Esophagus muscularis mucosa (tissue), 4 donors: ENCODE results near the gene PHACTR4. TPM values are rescaled to one million over a fixed set of nuclear protein-coding genes. Genes with fewer than 3 reads are reported as not detected.

Source experiments
- DNase-seq: peaks from one replicate; pipeline ENCODE4 v3.0.0-alpha.2; 2017; ENCODE audit errors: extremely low spot score
- H3K27ac ChIP-seq, 4 donors: fragments of 200-600 bp; sonication (generic); replicated peaks in 1 of 4; 1 replicate in 3 of 4; 2 replicates in 1 of 4; pipeline ENCODE4 v1.5.1; 2016 to 2019; ENCODE audit warnings: mild to moderate bottlenecking in 1 of 4
- H3K27me3 ChIP-seq, 4 donors: fragments of 200-600 bp; sonication (generic); one replicate each; pipeline versions ENCODE4 v1.5.1 to v1.6.0; 2016 to 2019
- H3K36me3 ChIP-seq, 4 donors: fragments of 200-600 bp; sonication (generic); one replicate each; pipeline ENCODE4 v1.5.1; 2016 to 2019
- H3K4me1 ChIP-seq, 4 donors: fragments of 200-600 bp; sonication (generic); one replicate each; pipeline ENCODE4 v1.5.1; 2016 to 2019
- H3K4me3 ChIP-seq, 4 donors: fragments of 200-600 bp; sonication (generic); 1 replicate in 2 of 4; 2 replicates in 2 of 4; pipeline ENCODE4 v1.5.1; 2016 to 2019; ENCODE audit warnings: mild to moderate bottlenecking in 4 of 4, moderate library complexity in 1 of 4
- H3K9me3 ChIP-seq, 4 donors: fragments of 200-600 bp; sonication (generic); 1 replicate in 3 of 4; 2 replicates in 1 of 4; pipeline ENCODE4 v1.5.1; 2016 to 2019
- CTCF ChIP-seq, 3 experiments: fragments of 200-600 bp in 2 of 3; fragments of 450-650 bp in 1 of 3; sonication (generic) in 2 of 3; IDR thresholded peaks; one replicate each; pipeline ENCODE4 v1.5.1; 2017 to 2019; ENCODE audit warnings: antibody characterized with exemption in 3 of 3, mild to moderate bottlenecking in 2 of 3, moderate library complexity in 1 of 3
- EP300 ChIP-seq: sonication (generic); formaldehyde crosslinking; IDR thresholded peaks from one replicate; pipeline ENCODE4 v1.6.1; 2017; ENCODE audit warnings: antibody characterized with exemption
- POLR2A ChIP-seq: fragments of 450-650 bp; IDR thresholded peaks from one replicate; pipeline ENCODE4 v1.6.1; 2017; ENCODE audit warnings: antibody characterized with exemption, moderate library complexity, mild to moderate bottlenecking, low read depth
- POLR2AphosphoS5 ChIP-seq, 2 donors: sonication (generic); formaldehyde crosslinking; IDR thresholded peaks; one replicate each; pipeline ENCODE4 v1.6.1; 2017; ENCODE audit warnings: antibody characterized with exemption in 2 of 2
- WGBS: methylation state at CpG from one replicate; pipeline ENCODE4 v1.1.5; 2018; 5-methylcytosine and 5-hydroxymethylcytosine counted together
- intact Hi-C: fragments of 100-400 bp; cut with DNase I; formaldehyde crosslinking; loops from one replicate; pipeline ENCODE4 v1.15.1; 2023
- total RNA-seq, 4 donors: library from RNA; depleted of rRNA; stranded (reverse); fragments of >200 nt; gene quantifications; one replicate each; pipeline versions ENCODE4 v1.1.0 to v1.2.1, GENCODE V29; 2016

PHACTR4 gene
- total RNA-seq, 4 donors from 2014 or later, result 21.0 to 32.4 (median 27.7) TPM

GRCh38 chr1:28516518-28516956 lies 147.0 kb downstream of the PHACTR4 start:
- peaks cover 9 to 37% (median 24%) of the 10 kb centered on the region in 4 donors for H3K4me1 ChIP-seq
- H3K36me3 ChIP-seq, result peaks cover 19 to 46% (median 39%) of the 10 kb centered on the region in 4 donors
- no peak overlapping the region for H3K4me3 ChIP-seq
- no peaks in the 10 kb centered on the region for H3K27me3 ChIP-seq
- intact Hi-C loops, result loop anchor here (2.0 to 5.0 kb wide), 3 partner anchors 36 to 361 kb away; partner anchors contain the start of gene TRNAU1AP
- no peaks in the 10 kb centered on the region for H3K9me3 ChIP-seq
- WGBS, result 88% methylated on average over 1 of the region's 1 CpG
- no peak for TF ChIP-seq EP300
- no peak for TF ChIP-seq POLR2A
- TF ChIP-seq POLR2AphosphoS5 (IDR thresholded peaks at IDR 0.05), result no peak
- no peak for TF ChIP-seq CTCF (IDR thresholded peaks at IDR 0.05)
- no peak overlapping the region for H3K27ac ChIP-seq
- no peak for DNase-seq

- TF ChIP-seq POLR2AphosphoS5 (IDR thresholded peaks at IDR 0.05) (no peak), CTCF (IDR thresholded peaks at IDR 0.05) (no peak), EP300 (no peak), POLR2A (no peak)
- Histone ChIP-seq H3K27me3 (no peaks in the 10 kb centered on the region), H3K36me3 (peaks cover 18 to 35% (median 28%) of the 10 kb centered on the region in 4 donors), H3K4me1 (peaks cover 9 to 26% (median 16%) of the 10 kb centered on the region in 4 donors), H3K27ac (peak overlapping the region; percentile 84 to 89 (median 86)), H3K4me3 (peak overlapping the region; percentile 67 to 76 (median 74)), H3K9me3 (no peaks in the 10 kb centered on the region)
- intact Hi-C loops, result loop anchor here (2.0 to 5.0 kb wide), 3 partner anchors 35 to 360 kb away; partner anchors contain the start of gene TRNAU1AP
- 9% methylated on average over 7 of the region's 7 CpGs for WGBS
- DNase-seq, result no peak
Measured at GRCh38 chr1:28517649-28517999, 148.1 kb downstream of the PHACTR4 start.

- peak; percentile 97 for DNase-seq
- WGBS, result 0% methylated on average over 2 of the region's 92 CpGs
- intact Hi-C loops, result loop anchor here (2.0 to 5.0 kb wide), 3 partner anchors 34 to 359 kb away; partner anchors contain the start of gene TRNAU1AP
- H3K4me3 ChIP-seq, result peak overlapping the region; percentile 67 to 76 (median 74)
- H3K27me3 ChIP-seq, result no peaks in the 10 kb centered on the region
- TF ChIP-seq CTCF (IDR thresholded peaks at IDR 0.05) (peak; percentile 99 to 100 (median 100)), EP300 (no peak), POLR2AphosphoS5 (IDR thresholded peaks at IDR 0.05) (peak; percentile 74 to 78), POLR2A (no peak)
- peak overlapping the region; percentile 84 to 89 (median 86) for H3K27ac ChIP-seq
- H3K36me3 ChIP-seq, result peaks cover 14 to 30% (median 23%) of the 10 kb centered on the region in 4 donors
- H3K4me1 ChIP-seq, result peaks cover 9 to 21% (median 16%) of the 10 kb centered on the region in 4 donors
- no peaks in the 10 kb centered on the region for H3K9me3 ChIP-seq
Measured at GRCh38 chr1:28518000-28518744, 148.6 kb downstream of the PHACTR4 start.

- no peaks in the 10 kb centered on the region for H3K27me3 ChIP-seq
- no peak for TF ChIP-seq EP300
- TF ChIP-seq POLR2A, result no peak
- no peak for DNase-seq
- H3K36me3 ChIP-seq, result peaks cover 8 to 23% (median 17%) of the 10 kb centered on the region in 4 donors
- peak overlapping the region; percentile 84 to 89 (median 86) for H3K27ac ChIP-seq
- peak overlapping the region; percentile 67 to 76 (median 74) for H3K4me3 ChIP-seq
- H3K4me1 ChIP-seq, result peaks cover 9 to 20% (median 16%) of the 10 kb centered on the region in 4 donors
- intact Hi-C loops, result loop anchor here (5.0 kb wide), 2 partner anchors 33 to 358 kb away; partner anchors contain the start of gene TRNAU1AP
- no peaks in the 10 kb centered on the region for H3K9me3 ChIP-seq
- 7% methylated on average over 14 of the region's 21 CpGs for WGBS
Measured at GRCh38 chr1:28518745-28519341, 149.3 kb downstream of the PHACTR4 start.
